Fibroblast of the aortic adventitia (primary cell): Measurements from ENCODE around the gene CARS1. TPM values are rescaled to one million over a fixed set of nuclear protein-coding genes. Genes with fewer than 3 reads are reported as not detected.

ENCODE experiments used
- DNase-seq: peaks from one replicate; pipeline ENCODE4 v3.0.0-alpha.2; 2010; ENCODE audit warnings: low read depth
- H3K4me3 ChIP-seq: 2 replicates; pipeline ENCODE4 v1.5.1; 2011; ENCODE audit warnings: low read depth, mild to moderate bottlenecking, control low read depth, low read length, moderate library complexity
- CTCF ChIP-seq: IDR thresholded peaks from 2 replicates; pipeline ENCODE4 v1.5.1; 2011; ENCODE audit warnings: mild to moderate bottlenecking, low read length, control low read depth, inconsistent platforms; ENCODE audit not compliant: insufficient read depth
- total RNA-seq: library from RNA; depleted of rRNA; stranded (reverse); fragments of >200 nt; gene quantifications from 2 replicates; pipeline ENCODE4 v1.2.3, GENCODE V29; 2012; ENCODE audit warnings: low replicate concordance

The CARS1 gene
- total RNA-seq, 1 donor: 95.8 TPM

DNA sequence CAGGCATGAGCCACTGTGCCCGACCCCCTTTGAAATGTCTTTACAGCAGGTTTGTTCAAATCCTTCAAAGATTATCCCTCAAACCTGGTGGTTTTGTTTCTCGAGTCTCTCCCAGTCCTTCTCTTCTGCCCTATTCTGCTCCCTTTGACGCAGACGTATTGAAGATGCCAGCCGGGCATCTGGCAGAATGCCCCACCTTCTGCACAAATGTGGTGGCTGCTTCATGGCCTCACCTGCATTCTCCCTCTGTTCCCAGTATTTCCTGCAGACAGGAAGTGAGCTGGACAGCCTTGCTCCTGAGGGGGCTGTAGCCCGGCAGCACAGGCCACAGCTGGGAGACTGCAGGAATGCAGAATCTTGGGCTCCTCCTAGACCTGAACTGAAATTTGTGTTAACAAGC is 60.2 kb downstream of the CARS1 start:
- DNase-seq: no peak
- H3K4me3 ChIP-seq: no peak overlapping the region
- no peak for TF ChIP-seq CTCF

DNA sequence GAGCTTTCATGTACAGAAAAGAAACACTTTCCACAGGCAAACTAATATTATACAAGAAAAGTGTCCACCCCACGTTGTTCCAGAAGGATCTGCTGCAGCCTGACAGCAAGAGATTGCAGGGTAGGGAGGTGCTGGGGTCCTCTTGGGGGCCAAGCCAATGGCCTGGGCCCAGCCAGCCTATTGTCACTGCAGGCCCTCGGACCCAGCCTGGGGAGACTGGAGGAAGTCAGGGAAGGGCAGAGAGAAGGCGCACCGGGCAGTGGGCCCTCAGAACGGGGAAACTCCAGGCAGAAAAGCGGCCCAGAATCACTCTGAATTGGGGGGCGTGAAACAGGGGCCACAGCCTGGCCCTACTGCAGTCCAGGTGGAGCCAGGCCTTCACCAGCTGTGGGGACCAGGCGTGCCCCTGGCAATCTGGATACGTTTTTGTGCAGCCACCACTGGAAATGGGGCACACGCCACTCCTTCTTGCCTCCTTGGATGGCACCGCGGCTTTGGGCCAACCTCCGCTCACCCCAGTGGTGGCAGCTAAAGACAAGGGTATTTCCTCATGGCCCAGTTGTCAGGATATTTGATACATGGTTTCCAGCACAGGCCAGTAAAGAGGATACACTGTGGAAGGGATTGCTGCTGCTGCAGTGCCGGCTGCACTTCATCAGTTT is 61.2 kb downstream of the CARS1 start:
- DNase-seq: no peak
- TF ChIP-seq CTCF: no peak
- no peak overlapping the region for H3K4me3 ChIP-seq

DNA sequence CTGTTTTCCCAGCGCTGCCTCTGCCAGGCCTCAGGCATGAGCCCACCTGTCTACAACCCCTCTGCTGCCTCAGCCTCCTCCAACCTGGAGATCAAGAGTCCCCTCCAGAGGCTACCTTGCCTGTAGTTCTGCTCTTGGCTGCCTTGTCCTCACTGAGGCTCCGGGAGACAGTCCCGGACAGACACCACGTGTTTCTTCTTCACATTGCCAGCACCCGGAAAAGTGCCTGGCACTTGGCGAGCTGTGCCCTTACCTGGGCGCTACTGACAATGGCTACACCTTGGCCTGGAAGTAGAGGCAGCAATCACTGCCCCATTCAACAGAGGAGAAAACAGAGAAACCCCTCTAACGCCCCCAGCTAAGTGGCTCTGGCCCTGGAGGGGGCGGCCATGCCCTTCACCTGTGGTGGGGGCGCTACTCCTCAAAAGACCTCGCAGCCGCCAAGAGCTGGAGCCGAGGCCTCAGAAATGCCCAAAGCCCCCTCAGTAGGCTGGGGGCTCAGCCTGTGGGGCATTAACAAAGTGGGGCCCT is 62.1 kb downstream of the CARS1 start:
- DNase-seq: no peak
- no peak overlapping the region for H3K4me3 ChIP-seq
- no peak for TF ChIP-seq CTCF

DNA sequence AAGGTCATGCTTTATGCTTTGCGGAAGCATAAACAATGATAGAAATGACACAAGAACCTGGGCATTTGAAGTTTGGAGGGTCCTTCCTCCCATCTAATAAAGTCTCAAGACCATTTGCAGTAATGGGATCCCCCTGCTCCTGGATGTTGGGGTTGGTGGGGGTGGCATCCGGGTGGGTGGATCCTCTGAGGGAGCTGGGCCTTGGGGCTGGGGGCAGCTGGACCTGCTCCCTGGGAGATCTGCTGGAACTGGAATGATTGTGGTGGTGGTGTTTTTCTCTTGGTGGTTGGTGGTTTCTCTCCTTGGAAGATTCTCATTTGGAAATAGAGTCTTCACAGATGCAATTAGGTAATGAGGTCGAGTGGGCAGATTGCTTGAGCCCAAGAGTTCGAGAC is 62.9 kb downstream of the CARS1 start:
- TF ChIP-seq CTCF: no peak
- DNase-seq: no peak
- no peak overlapping the region for H3K4me3 ChIP-seq

DNA sequence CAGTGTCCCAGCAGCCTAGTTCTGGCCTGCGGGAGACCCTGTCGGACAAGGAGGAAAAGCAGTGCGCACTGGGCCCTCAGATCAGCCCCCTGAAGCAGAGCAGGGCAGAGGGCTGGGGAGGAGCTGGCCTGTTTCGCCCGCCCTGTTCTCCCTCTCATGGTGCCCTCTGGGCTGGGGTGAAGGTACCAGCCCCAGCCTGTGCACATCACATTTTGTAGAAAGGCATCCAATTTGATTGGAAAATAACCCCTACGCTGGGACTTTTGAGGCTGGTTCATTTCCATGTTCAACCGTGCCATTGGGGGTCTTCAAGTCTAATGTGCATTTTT is 64.3 kb downstream of the CARS1 start:
- no peak for DNase-seq
- no peak for TF ChIP-seq CTCF
- peak overlapping the region; percentile 92 for H3K4me3 ChIP-seq

DNA sequence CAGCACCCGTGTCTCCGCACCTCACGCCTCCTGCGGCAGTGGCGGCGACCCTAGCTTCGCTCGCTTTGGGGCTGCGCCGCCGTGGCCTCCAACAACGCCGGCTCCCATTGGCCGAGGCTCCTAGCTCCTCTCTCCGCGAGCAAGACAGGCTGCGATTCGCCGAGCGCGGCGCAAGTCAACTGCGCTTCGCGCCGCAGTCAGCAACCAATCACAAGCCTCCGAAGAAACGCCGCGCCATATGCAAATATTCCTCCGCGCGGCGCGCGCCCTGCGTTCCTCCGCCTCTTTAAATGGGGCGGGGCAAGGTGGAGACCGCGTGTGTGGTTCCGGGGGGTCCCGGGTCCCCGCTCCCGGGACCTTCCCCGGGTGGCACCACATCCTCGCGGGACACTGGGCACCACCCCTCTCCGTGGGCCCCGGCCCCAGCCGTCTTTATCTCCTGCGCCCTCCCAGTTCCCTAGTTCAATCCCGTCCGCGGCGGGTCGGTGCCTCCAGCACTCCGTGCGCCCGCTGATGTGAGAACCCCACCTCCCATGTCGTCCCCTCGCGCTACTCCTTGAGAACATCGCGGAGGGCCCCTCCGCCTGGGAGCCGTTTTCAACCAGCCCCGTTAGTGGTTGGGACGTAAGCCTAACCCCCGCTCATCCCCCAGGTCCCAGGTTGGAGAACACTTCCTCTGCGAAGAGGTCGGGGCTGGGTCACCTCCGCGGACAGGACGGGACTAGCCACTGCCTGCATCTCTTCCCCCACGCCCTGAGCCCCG is 64.8 kb downstream of the CARS1 start, which contains the start of gene NAP1L4:
Gene NAP1L4, minus strand, starts transcription at position 96 of the 763 bp plus-strand sequence. CDS start 13,109 bp downstream, outside the sequence.
- peak; percentile 95 for DNase-seq
- peak within 1 kb of the TSS; percentile 92 for H3K4me3 ChIP-seq
- TF ChIP-seq CTCF: no peak
